ENCODE results near the gene ZNF655.
"Not testable (repeated sequence)": the region's sequence is repeated elsewhere in the genome, so short reads cannot be mapped to it uniquely, and the experiment has no call there.

DNA sequence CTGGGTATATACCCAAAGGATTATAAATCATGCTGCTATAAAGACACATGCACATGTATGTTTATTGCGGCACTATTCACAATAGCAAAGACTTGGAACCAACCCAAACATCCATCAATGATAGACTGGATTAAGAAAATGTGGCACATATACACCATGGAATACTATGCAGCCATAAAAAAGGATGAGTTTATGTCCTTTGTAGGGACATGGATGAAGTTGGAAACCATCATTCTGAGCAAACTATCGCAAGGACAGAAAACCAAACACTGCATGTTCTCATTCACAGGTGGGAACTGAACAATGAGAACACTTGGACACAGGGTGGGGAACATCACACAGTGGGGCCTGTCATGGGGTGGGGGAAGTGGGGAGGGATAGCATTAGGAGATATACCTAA lies 8.9 kb upstream of the ZNF655 start:
- not testable (repeated sequence) for TF ChIP-seq SP1 (CRISPR knock-in tag; conservative IDR thresholded peaks at IDR 0.05); GTF2I (CRISPR knock-in tag; conservative IDR thresholded peaks at IDR 0.05); OVOL2 (CRISPR knock-in tag; IDR thresholded peaks at IDR 0.05; ENCODE audit: borderline replicate concordance); NR2C2 (CRISPR knock-in tag; IDR thresholded peaks at IDR 0.05); CREM (CRISPR knock-in tag; IDR thresholded peaks at IDR 0.05); ESRRA (CRISPR knock-in tag; IDR thresholded peaks at IDR 0.05; ENCODE audit: borderline replicate concordance)
- TF ChIP-seq, protein P1, sequence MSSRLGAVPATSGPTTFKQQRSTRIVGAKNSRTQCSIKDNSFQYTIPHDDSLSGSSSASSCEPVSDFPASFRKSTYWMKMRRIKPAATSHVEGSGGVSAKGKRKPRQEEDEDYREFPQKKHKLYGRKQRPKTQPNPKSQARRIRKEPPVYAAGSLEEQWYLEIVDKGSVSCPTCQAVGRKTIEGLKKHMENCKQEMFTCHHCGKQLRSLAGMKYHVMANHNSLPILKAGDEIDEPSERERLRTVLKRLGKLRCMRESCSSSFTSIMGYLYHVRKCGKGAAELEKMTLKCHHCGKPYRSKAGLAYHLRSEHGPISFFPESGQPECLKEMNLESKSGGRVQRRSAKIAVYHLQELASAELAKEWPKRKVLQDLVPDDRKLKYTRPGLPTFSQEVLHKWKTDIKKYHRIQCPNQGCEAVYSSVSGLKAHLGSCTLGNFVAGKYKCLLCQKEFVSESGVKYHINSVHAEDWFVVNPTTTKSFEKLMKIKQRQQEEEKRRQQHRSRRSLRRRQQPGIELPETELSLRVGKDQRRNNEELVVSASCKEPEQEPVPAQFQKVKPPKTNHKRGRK (CRISPR knock-in tag; IDR thresholded peaks at IDR 0.05; ENCODE audit: borderline replicate concordance): not testable (repeated sequence)
- TF ChIP-seq, protein P2, sequence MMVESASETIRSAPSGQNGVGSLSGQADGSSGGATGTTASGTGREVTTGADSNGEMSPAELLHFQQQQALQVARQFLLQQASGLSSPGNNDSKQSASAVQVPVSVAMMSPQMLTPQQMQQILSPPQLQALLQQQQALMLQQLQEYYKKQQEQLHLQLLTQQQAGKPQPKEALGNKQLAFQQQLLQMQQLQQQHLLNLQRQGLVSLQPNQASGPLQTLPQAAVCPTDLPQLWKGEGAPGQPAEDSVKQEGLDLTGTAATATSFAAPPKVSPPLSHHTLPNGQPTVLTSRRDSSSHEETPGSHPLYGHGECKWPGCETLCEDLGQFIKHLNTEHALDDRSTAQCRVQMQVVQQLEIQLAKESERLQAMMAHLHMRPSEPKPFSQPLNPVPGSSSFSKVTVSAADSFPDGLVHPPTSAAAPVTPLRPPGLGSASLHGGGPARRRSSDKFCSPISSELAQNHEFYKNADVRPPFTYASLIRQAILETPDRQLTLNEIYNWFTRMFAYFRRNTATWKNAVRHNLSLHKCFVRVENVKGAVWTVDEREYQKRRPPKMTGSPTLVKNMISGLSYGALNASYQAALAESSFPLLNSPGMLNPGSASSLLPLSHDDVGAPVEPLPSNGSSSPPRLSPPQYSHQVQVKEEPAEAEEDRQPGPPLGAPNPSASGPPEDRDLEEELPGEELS (CRISPR knock-in tag; IDR thresholded peaks at IDR 0.05): not testable (repeated sequence)
- TF ChIP-seq, protein P3, sequence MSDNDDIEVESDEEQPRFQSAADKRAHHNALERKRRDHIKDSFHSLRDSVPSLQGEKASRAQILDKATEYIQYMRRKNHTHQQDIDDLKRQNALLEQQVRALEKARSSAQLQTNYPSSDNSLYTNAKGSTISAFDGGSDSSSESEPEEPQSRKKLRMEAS (CRISPR knock-in tag; IDR thresholded peaks at IDR 0.05): not testable (repeated sequence)
- TF ChIP-seq, protein P4, sequence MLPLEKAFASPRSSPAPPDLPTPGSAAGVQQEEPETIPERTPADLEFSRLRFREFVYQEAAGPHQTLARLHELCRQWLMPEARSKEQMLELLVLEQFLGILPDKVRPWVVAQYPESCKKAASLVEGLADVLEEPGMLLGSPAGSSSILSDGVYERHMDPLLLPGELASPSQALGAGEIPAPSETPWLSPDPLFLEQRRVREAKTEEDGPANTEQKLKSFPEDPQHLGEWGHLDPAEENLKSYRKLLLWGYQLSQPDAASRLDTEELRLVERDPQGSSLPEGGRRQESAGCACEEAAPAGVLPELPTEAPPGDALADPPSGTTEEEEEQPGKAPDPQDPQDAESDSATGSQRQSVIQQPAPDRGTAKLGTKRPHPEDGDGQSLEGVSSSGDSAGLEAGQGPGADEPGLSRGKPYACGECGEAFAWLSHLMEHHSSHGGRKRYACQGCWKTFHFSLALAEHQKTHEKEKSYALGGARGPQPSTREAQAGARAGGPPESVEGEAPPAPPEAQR (CRISPR knock-in tag; IDR thresholded peaks at IDR 0.05): not testable (repeated sequence)
- TF ChIP-seq, protein P5, sequence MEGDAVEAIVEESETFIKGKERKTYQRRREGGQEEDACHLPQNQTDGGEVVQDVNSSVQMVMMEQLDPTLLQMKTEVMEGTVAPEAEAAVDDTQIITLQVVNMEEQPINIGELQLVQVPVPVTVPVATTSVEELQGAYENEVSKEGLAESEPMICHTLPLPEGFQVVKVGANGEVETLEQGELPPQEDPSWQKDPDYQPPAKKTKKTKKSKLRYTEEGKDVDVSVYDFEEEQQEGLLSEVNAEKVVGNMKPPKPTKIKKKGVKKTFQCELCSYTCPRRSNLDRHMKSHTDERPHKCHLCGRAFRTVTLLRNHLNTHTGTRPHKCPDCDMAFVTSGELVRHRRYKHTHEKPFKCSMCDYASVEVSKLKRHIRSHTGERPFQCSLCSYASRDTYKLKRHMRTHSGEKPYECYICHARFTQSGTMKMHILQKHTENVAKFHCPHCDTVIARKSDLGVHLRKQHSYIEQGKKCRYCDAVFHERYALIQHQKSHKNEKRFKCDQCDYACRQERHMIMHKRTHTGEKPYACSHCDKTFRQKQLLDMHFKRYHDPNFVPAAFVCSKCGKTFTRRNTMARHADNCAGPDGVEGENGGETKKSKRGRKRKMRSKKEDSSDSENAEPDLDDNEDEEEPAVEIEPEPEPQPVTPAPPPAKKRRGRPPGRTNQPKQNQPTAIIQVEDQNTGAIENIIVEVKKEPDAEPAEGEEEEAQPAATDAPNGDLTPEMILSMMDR (IDR thresholded peaks at IDR 0.05): not testable (repeated sequence)
- TF ChIP-seq, protein P6, sequence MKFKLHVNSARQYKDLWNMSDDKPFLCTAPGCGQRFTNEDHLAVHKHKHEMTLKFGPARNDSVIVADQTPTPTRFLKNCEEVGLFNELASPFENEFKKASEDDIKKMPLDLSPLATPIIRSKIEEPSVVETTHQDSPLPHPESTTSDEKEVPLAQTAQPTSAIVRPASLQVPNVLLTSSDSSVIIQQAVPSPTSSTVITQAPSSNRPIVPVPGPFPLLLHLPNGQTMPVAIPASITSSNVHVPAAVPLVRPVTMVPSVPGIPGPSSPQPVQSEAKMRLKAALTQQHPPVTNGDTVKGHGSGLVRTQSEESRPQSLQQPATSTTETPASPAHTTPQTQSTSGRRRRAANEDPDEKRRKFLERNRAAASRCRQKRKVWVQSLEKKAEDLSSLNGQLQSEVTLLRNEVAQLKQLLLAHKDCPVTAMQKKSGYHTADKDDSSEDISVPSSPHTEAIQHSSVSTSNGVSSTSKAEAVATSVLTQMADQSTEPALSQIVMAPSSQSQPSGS (CRISPR knock-in tag; IDR thresholded peaks at IDR 0.05; ENCODE audit: borderline replicate concordance, low read depth): not testable (repeated sequence)
- TF ChIP-seq, protein P7, sequence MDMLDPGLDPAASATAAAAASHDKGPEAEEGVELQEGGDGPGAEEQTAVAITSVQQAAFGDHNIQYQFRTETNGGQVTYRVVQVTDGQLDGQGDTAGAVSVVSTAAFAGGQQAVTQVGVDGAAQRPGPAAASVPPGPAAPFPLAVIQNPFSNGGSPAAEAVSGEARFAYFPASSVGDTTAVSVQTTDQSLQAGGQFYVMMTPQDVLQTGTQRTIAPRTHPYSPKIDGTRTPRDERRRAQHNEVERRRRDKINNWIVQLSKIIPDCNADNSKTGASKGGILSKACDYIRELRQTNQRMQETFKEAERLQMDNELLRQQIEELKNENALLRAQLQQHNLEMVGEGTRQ (CRISPR knock-in tag; IDR thresholded peaks at IDR 0.05): not testable (repeated sequence)

Data from WTC11 (cell line).